Nucleus accumbens (tissue), 56 donors: ENCODE measurements around the gene PHC2.

Experiments used
- DNase-seq, 56 donors: peaks; one replicate each; lab custom pipeline; 2025; lab: John Stamatoyannopoulos, UW

Gene PHC2

GRCh38 chr1:33358795-33359503, 71.9 kb downstream of the PHC2 start:
- DNase-seq, result no peak

GRCh38 chr1:33358114-33358794, 72.6 kb downstream of the PHC2 start:
- peak in 4 of 56 donors; percentile 12 to 29 (median 20) for DNase-seq

GRCh38 chr1:33357099-33357498, 73.8 kb downstream of the PHC2 start:
- DNase-seq, result no peak

- no peak for DNase-seq
Measured at GRCh38 chr1:33354707-33355316, 76.1 kb downstream of the PHC2 start.

GRCh38 chr1:33353531-33353930, 77.4 kb downstream of the PHC2 start:
- DNase-seq, result no peak

GRCh38 chr1:33351281-33351660, 79.6 kb downstream of the PHC2 start:
- DNase-seq, result no peak

GRCh38 chr1:33350611-33351280, 80.1 kb downstream of the PHC2 start:
- no peak for DNase-seq

GRCh38 chr1:33349778-33350610, 80.9 kb downstream of the PHC2 start:
- DNase-seq, result peak in 53 of 56 donors; percentile 24 to 89 (median 76)

- peak in 29 of 56 donors; percentile 33 to 78 (median 56) for DNase-seq
Measured at GRCh38 chr1:33349081-33349759, 81.7 kb downstream of the PHC2 start.

GRCh38 chr1:33348676-33349080, 82.2 kb downstream of the PHC2 start:
- DNase-seq, result peak in 5 of 56 donors; percentile 18 to 34 (median 23)

GRCh38 chr1:33348194-33348593, 82.7 kb downstream of the PHC2 start:
- DNase-seq, result no peak

GRCh38 chr1:33347650-33347992, 83.3 kb downstream of the PHC2 start:
- peak in 1 of 56 donors; percentile 29 for DNase-seq

- peak in 1 of 56 donors; percentile 18 for DNase-seq
Measured at GRCh38 chr1:33346927-33347649, 83.8 kb downstream of the PHC2 start.

- DNase-seq, result no peak
Measured at GRCh38 chr1:33346533-33346926, 84.4 kb downstream of the PHC2 start.

- DNase-seq, result no peak
Measured at GRCh38 chr1:33344896-33345560, 85.9 kb downstream of the PHC2 start.

- DNase-seq, result no peak
Measured at GRCh38 chr1:33343539-33343938, 87.4 kb downstream of the PHC2 start.

GRCh38 chr1:33342041-33342723, 88.7 kb downstream of the PHC2 start:
- peak in 49 of 56 donors; percentile 23 to 94 (median 58) for DNase-seq

- DNase-seq, result no peak
Measured at GRCh38 chr1:33341190-33341589, 89.7 kb downstream of the PHC2 start.
